Choroid plexus epithelial cell (primary cell): ENCODE data around the gene HINT2.

Experiments used
- DNase-seq: peaks from one replicate; pipeline ENCODE4 v3.0.0-alpha.2; 2010; ENCODE audit warnings: low read depth
- H3K4me3 ChIP-seq: 2 replicates; pipeline ENCODE4 v1.5.1; 2011; ENCODE audit warnings: low read depth, mild to moderate bottlenecking, control low read depth, low read length, moderate library complexity
- CTCF ChIP-seq: conservative IDR thresholded peaks from 2 replicates; pipeline ENCODE4 v1.5.1; 2011; ENCODE audit warnings: low read depth, mild to moderate bottlenecking, control low read depth, inconsistent platforms, low read length, moderate library complexity

Gene HINT2

GRCh38 chr9:35814841-35815543 is at the start of gene HINT2:
Gene HINT2, minus strand, starts transcription at chr9:35815042. Its CDS starts 63 bp downstream, at chr9:35814979.
- H3K4me3 ChIP-seq, result peak within 1 kb of the TSS; percentile 87
- no peak for TF ChIP-seq CTCF
- DNase-seq, result peak; percentile 99

- H3K4me3 ChIP-seq, result no peak overlapping the region
- no peak for DNase-seq
- no peak for TF ChIP-seq CTCF
Measured at GRCh38 chr9:35863583-35863982, 48.7 kb upstream of the HINT2 start.

GRCh38 chr9:35862328-35862727 is 47.5 kb upstream of the HINT2 start:
- DNase-seq, result no peak
- no peak overlapping the region for H3K4me3 ChIP-seq
- TF ChIP-seq CTCF, result no peak

- no peak overlapping the region for H3K4me3 ChIP-seq
- DNase-seq, result no peak
- no peak for TF ChIP-seq CTCF
Measured at GRCh38 chr9:35861161-35861897, 46.5 kb upstream of the HINT2 start.

GRCh38 chr9:35859990-35860339 is 45.1 kb upstream of the HINT2 start:
- DNase-seq, result no peak
- no peak overlapping the region for H3K4me3 ChIP-seq
- TF ChIP-seq CTCF, result no peak

- no peak for DNase-seq
Measured at GRCh38 chr9:35859310-35859989, 44.6 kb upstream of the HINT2 start.

More at GRCh38 chr9:35859310-35859989, 44.6 kb upstream of the HINT2 start:
- H3K4me3 ChIP-seq, result no peak overlapping the region
- no peak for TF ChIP-seq CTCF
